ENCODE results near the gene MAPK8IP3.

The MAPK8IP3 gene

GRCh38 chr16:1688807-1689560 lies 17.0 kb upstream of the MAPK8IP3 start:
- Histone ChIP-seq H3K27ac (ENCODE audit: low read depth, low read length) (no peak overlapping the region), H3K9ac (ENCODE audit: low read length) (no peak overlapping the region), H3K4me3 (ENCODE audit: insufficient read depth, low read length, poor library complexity, severe bottlenecking) (no peak overlapping the region), H3K9me2 (replicated peaks; ENCODE audit: insufficient read depth, low read length) (no peaks in the 10 kb centered on the region), H3K9me3 (ENCODE audit: insufficient read depth, low read length) (no peaks in the 10 kb centered on the region), H3K36me3 (ENCODE audit: low read length) (peaks cover 21% of the 10 kb centered on the region; the same call in 1 of the 2 replicates), H3K4me2 (ENCODE audit: low read depth, low read length, poor library complexity, severe bottlenecking) (no peak overlapping the region), H3K79me2 (ENCODE audit: insufficient read depth, low read length) (peaks cover 95% of the 10 kb centered on the region), H2AFZ (ENCODE audit: low read depth, low read length, severe bottlenecking) (no peak overlapping the region), H4K20me1 (ENCODE audit: low read depth, low read length) (peaks cover 30% of the 10 kb centered on the region), H3F3A (ENCODE audit: insufficient read depth) (no peaks in the 10 kb centered on the region), H3K27me3 (ENCODE audit: low read length) (no peaks in the 10 kb centered on the region)
- TF ChIP-seq CTCF (IDR thresholded peaks at IDR 0.05; ENCODE audit: insufficient read depth, low read length, poor library complexity, severe bottlenecking): no peak
- TF ChIP-seq EZH2phosphoT487 (conservative IDR thresholded peaks at IDR 0.05; ENCODE audit: low read length): no peak

GRCh38 chr16:1689853-1690252 lies 16.1 kb upstream of the MAPK8IP3 start:
- Histone ChIP-seq H3K27ac (ENCODE audit: low read depth, low read length) (no peak overlapping the region), H3K9ac (ENCODE audit: low read length) (no peak overlapping the region), H2AFZ (ENCODE audit: low read depth, low read length, severe bottlenecking) (no peak overlapping the region), H3K4me2 (ENCODE audit: low read depth, low read length, poor library complexity, severe bottlenecking) (no peak overlapping the region), H3K36me3 (ENCODE audit: low read length) (peaks cover 29% of the 10 kb centered on the region), H3K9me3 (ENCODE audit: insufficient read depth, low read length) (no peaks in the 10 kb centered on the region), H3K27me3 (ENCODE audit: low read length) (no peaks in the 10 kb centered on the region), H4K20me1 (ENCODE audit: low read depth, low read length) (peaks cover 30% of the 10 kb centered on the region), H3K9me2 (replicated peaks; ENCODE audit: insufficient read depth, low read length) (no peaks in the 10 kb centered on the region), H3K4me3 (ENCODE audit: insufficient read depth, low read length, poor library complexity, severe bottlenecking) (no peak overlapping the region), H3K79me2 (ENCODE audit: insufficient read depth, low read length) (peaks cover 93% of the 10 kb centered on the region), H3F3A (ENCODE audit: insufficient read depth) (no peaks in the 10 kb centered on the region)
- TF ChIP-seq EZH2phosphoT487 (conservative IDR thresholded peaks at IDR 0.05; ENCODE audit: low read length) (no peak), CTCF (IDR thresholded peaks at IDR 0.05; ENCODE audit: insufficient read depth, low read length, poor library complexity, severe bottlenecking) (no peak)

GRCh38 chr16:1690810-1691209 lies 15.2 kb upstream of the MAPK8IP3 start:
- no peaks in the 10 kb centered on the region for H3K9me3 ChIP-seq (ENCODE audit: insufficient read depth, low read length)
- no peak overlapping the region for H3K27ac ChIP-seq (ENCODE audit: low read depth, low read length)
- TF ChIP-seq CTCF (IDR thresholded peaks at IDR 0.05; ENCODE audit: insufficient read depth, low read length, poor library complexity, severe bottlenecking) (no peak), EZH2phosphoT487 (conservative IDR thresholded peaks at IDR 0.05; ENCODE audit: low read length) (no peak)
- H2AFZ ChIP-seq (ENCODE audit: low read depth, low read length, severe bottlenecking): no peak overlapping the region
- peaks cover 26% of the 10 kb centered on the region for H4K20me1 ChIP-seq (ENCODE audit: low read depth, low read length)
- H3F3A ChIP-seq (ENCODE audit: insufficient read depth): no peaks in the 10 kb centered on the region
- H3K4me2 ChIP-seq (ENCODE audit: low read depth, low read length, poor library complexity, severe bottlenecking): no peak overlapping the region
- no peaks in the 10 kb centered on the region for H3K9me2 ChIP-seq (replicated peaks; ENCODE audit: insufficient read depth, low read length)
- no peaks in the 10 kb centered on the region for H3K27me3 ChIP-seq (ENCODE audit: low read length)
- H3K9ac ChIP-seq (ENCODE audit: low read length): no peak overlapping the region
- peaks cover 29% of the 10 kb centered on the region for H3K36me3 ChIP-seq (ENCODE audit: low read length)
- H3K79me2 ChIP-seq (ENCODE audit: insufficient read depth, low read length): peaks cover 85% of the 10 kb centered on the region
- no peak overlapping the region for H3K4me3 ChIP-seq (ENCODE audit: insufficient read depth, low read length, poor library complexity, severe bottlenecking)

All from SU-DHL-6 (cell line).